Spleen (tissue), 11 donors: ENCODE data around the gene TGM4. TPM values are rescaled to one million over a fixed set of nuclear protein-coding genes. Genes with fewer than 3 reads are reported as not detected.

Experiments
- DNase-seq: peaks from one replicate; pipeline ENCODE4 v3.0.0-alpha.2; 2020
- H3K27ac ChIP-seq, 8 donors: fragments of 200-600 bp; sonication (generic) in 7 of 8; 1 replicate in 4 of 8; 2 replicates in 4 of 8; pipeline versions ENCODE4 v1.5.0 to v1.8.0; 2016 to 2021; ENCODE audit warnings: inconsistent platforms in 4 of 8, mild to moderate bottlenecking in 4 of 8, moderate library complexity in 1 of 8
- H3K27me3 ChIP-seq, 7 donors: fragments of 200-600 bp; sonication (generic) in 6 of 7; replicated peaks in 1 of 7; 1 replicate in 4 of 7; 2 replicates in 3 of 7; pipeline versions ENCODE4 v1.5.0 to v1.8.0; 2016 to 2021; ENCODE audit warnings: inconsistent platforms in 3 of 7, mild to moderate bottlenecking in 1 of 7
- H3K36me3 ChIP-seq, 6 donors: fragments of 200-600 bp; sonication (generic) in 5 of 6; 1 replicate in 4 of 6; 2 replicates in 2 of 6; pipeline versions ENCODE4 v1.5.0 to v1.8.0; 2016 to 2021; ENCODE audit warnings: inconsistent platforms in 2 of 6
- H3K4me1 ChIP-seq, 6 donors: fragments of 200-600 bp; sonication (generic) in 5 of 6; 1 replicate in 3 of 6; 2 replicates in 3 of 6; pipeline versions ENCODE4 v1.5.0 to v1.8.0; 2016 to 2021; ENCODE audit warnings: inconsistent platforms in 3 of 6
- H3K4me3 ChIP-seq, 8 donors: fragments of 200-600 bp; sonication (generic) in 7 of 8; 1 replicate in 4 of 8; 2 replicates in 4 of 8; pipeline versions ENCODE4 v1.5.0 to v1.8.0; 2016 to 2021; ENCODE audit warnings: inconsistent platforms in 4 of 8, mild to moderate bottlenecking in 4 of 8, moderate library complexity in 2 of 8
- H3K9me3 ChIP-seq, 8 donors: fragments of 200-600 bp; sonication (generic) in 7 of 8; 1 replicate in 4 of 8; 2 replicates in 4 of 8; pipeline versions ENCODE4 v1.5.0 to v1.8.0; 2016 to 2021; ENCODE audit warnings: inconsistent platforms in 4 of 8
- POLR2A ChIP-seq, 3 donors: fragments of 450-650 bp; IDR thresholded peaks; one replicate each; pipeline ENCODE4 v1.5.1; 2017; ENCODE audit warnings: antibody characterized with exemption in 3 of 3, mild to moderate bottlenecking in 1 of 3
- POLR2AphosphoS5 ChIP-seq, 3 donors: sonication (generic); formaldehyde crosslinking; IDR thresholded peaks; one replicate each; pipeline ENCODE4 v1.5.1; 2017; ENCODE audit warnings: antibody characterized with exemption in 3 of 3
- WGBS, 5 donors: extraction: QIAGEN DNeasy Blood & Tissue Kit in 3 of 5; methylation state at CpG; one replicate each; pipeline versions ENCODE4 v1.1.5 to v1.1.7; 2013 to 2018; 5-methylcytosine and 5-hydroxymethylcytosine counted together
- intact Hi-C: fragments of 100-400 bp; cut with DNase I; formaldehyde crosslinking; loops from one replicate; pipeline ENCODE4 v1.15.0; 2023; ENCODE audit warnings: low total_unique reads
- polyA plus RNA-seq, 3 donors: library from polyadenylated mRNA; stranded (reverse); fragments of 200-250 nt; gene quantifications; one replicate each; pipeline ENCODE4 v1.2.1, GENCODE V29; 2013
- total RNA-seq, 7 donors: library from RNA; depleted of rRNA in 3 of 7; stranded (reverse); fragments of >200 nt in 3 of 7; fragmentation: NEBNext Ultra II Directional in 4 of 7; extraction: Animal tissue kit (Norgen Biotek cat#: 25700) in 4 of 7; gene quantifications; one replicate each; pipeline versions ENCODE4 v1.1.0 to v1.2.1, GENCODE V29; 2016 to 2021
- TF ChIP-seq, protein P1 (sequence below), 11 experiments: fragments of 200-600 bp in 7 of 11; fragments of 450-650 bp in 4 of 11; sonication (generic) in 4 of 11; IDR thresholded peaks in 8 of 11; conservative IDR thresholded peaks in 3 of 11; 1 replicate in 7 of 11; 2 replicates in 4 of 11; pipeline versions ENCODE4 v1.4.0 to v1.8.0; 2016 to 2021; ENCODE audit warnings: antibody characterized with exemption in 11 of 11, inconsistent platforms in 4 of 11, mild to moderate bottlenecking in 1 of 11
- donor health status: healthy with polysubstance abuse.
- donor health status: DM: no; HTN: no; CAD: no; lungs with moderate emphysema.
- donor health status: DM: no; HTN: no; CAD: no.
- donor health status: Bipolar disorder and iron deficiency.
- donor health status: healthy.
- donor health status: DM: no; HTN: no; CAD: no.
- donor health status: DM: yes; HTN: yes; CAD: no.

Gene TGM4
- total and polyA plus RNA-seq, 10 donors = not detected

DNA sequence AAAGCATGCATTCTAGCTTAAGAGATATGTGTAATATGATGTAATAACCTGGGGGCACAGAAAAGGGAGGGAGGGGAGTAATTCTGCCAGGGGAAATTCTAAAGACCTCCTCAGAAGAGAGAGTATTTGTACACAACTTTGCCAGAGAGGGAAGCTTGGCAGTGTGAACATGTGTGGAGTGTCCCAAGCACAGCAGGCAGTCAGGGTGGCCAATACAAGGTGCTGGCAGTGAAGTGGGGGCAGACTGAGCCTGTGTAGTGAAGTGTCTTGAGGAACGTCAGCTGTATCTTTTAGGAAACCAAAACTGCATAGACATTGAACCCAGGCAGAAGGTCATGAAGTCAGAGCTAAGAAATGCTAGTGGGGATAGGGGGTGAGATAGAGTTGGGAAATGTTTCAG is 42.4 kb upstream of the TGM4 start:
- Histone ChIP-seq H3K9me3 (peaks cover 3 to 22% (median 20%) of the 10 kb centered on the region in 8 donors), H3K27me3 (no peaks in the 10 kb centered on the region), H3K4me1 (no peaks in the 10 kb centered on the region), H3K27ac (no peak overlapping the region), H3K4me3 (no peak overlapping the region), H3K36me3 (peaks cover 0 to 59% (median 0%) of the 10 kb centered on the region in 6 donors)
- intact Hi-C loops = no loop called here
- no peak for DNase-seq
- 93 to 96% (median 95%) methylated on average over 1 of the region's 1 CpG for WGBS, 5 donors
- TF ChIP-seq, protein P1, sequence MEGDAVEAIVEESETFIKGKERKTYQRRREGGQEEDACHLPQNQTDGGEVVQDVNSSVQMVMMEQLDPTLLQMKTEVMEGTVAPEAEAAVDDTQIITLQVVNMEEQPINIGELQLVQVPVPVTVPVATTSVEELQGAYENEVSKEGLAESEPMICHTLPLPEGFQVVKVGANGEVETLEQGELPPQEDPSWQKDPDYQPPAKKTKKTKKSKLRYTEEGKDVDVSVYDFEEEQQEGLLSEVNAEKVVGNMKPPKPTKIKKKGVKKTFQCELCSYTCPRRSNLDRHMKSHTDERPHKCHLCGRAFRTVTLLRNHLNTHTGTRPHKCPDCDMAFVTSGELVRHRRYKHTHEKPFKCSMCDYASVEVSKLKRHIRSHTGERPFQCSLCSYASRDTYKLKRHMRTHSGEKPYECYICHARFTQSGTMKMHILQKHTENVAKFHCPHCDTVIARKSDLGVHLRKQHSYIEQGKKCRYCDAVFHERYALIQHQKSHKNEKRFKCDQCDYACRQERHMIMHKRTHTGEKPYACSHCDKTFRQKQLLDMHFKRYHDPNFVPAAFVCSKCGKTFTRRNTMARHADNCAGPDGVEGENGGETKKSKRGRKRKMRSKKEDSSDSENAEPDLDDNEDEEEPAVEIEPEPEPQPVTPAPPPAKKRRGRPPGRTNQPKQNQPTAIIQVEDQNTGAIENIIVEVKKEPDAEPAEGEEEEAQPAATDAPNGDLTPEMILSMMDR (IDR thresholded peaks at IDR 0.05 in 8 of 11, conservative IDR thresholded peaks at IDR 0.05 in 3 of 11) = no peak
- no peak for TF ChIP-seq POLR2AphosphoS5 (IDR thresholded peaks at IDR 0.05)

DNA sequence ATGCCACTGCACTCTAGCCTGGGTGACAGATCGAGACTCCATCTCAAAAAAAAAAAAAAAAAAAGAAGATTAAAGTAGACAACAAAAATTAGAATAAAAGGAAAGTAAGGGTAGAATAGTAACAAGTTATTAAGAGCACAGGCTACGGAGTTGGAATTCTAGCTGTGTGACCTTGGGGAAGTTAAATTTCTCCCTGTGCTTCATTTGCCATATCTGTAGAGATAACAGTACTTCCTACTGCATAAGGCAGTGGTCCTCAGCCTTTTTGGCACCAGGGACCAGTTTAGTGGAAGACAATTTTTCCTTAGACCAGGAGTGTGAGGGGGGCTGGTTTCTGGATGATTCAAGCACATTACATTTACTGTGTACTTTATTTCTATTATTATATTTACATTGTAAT is 41.4 kb upstream of the TGM4 start:
- no peaks in the 10 kb centered on the region for H3K4me1 ChIP-seq
- H3K4me3 ChIP-seq = no peak overlapping the region
- H3K27ac ChIP-seq = no peak overlapping the region
- WGBS, 5 donors = 58 to 92% (median 82%) methylated on average over 2 of the region's 2 CpGs
- intact Hi-C loops = no loop called here
- TF ChIP-seq, protein P1 (IDR thresholded peaks at IDR 0.05 in 8 of 11, conservative IDR thresholded peaks at IDR 0.05 in 3 of 11) = no peak
- TF ChIP-seq POLR2A (IDR thresholded peaks at IDR 0.05) = no peak
- no peak for TF ChIP-seq POLR2AphosphoS5 (IDR thresholded peaks at IDR 0.05)
- H3K27me3 ChIP-seq = no peaks in the 10 kb centered on the region
- H3K9me3 ChIP-seq = peaks cover 3 to 31% (median 29%) of the 10 kb centered on the region in 8 donors
- H3K36me3 ChIP-seq = peaks cover 0 to 59% (median 0%) of the 10 kb centered on the region in 6 donors
- no peak for DNase-seq

DNA sequence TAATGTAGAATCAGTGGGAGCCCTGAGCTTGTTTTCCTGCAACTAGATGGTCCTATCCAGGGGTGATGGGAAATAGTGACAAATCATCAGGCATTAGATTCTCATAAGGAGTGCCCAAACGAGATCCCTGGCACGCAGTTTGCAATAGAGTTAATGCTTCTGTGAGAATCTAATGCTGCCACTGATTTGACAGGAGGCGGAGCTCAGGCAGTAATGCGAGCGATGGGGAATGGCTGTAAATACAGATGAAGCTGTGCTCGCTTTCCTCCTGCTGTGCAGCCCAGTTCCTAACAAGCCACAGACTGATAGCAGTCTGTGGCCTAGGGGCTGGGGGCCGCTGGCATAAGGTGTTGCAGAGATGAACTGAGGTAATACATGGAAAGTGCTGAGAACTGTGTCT is 41.0 kb upstream of the TGM4 start:
- Histone ChIP-seq H3K27ac (no peak overlapping the region), H3K9me3 (peaks cover 3 to 36% (median 31%) of the 10 kb centered on the region in 8 donors), H3K4me1 (no peaks in the 10 kb centered on the region), H3K36me3 (peaks cover 0 to 59% (median 0%) of the 10 kb centered on the region in 6 donors), H3K4me3 (no peak overlapping the region), H3K27me3 (no peaks in the 10 kb centered on the region)
- no peak for DNase-seq
- 93 to 97% (median 97%) methylated on average over 7 of the region's 7 CpGs for WGBS, 5 donors
- intact Hi-C loops = no loop called here
- TF ChIP-seq POLR2AphosphoS5 (IDR thresholded peaks at IDR 0.05) (no peak), POLR2A (IDR thresholded peaks at IDR 0.05) (no peak)
- TF ChIP-seq, protein P1 (IDR thresholded peaks at IDR 0.05 in 8 of 11, conservative IDR thresholded peaks at IDR 0.05 in 3 of 11) = no peak

DNA sequence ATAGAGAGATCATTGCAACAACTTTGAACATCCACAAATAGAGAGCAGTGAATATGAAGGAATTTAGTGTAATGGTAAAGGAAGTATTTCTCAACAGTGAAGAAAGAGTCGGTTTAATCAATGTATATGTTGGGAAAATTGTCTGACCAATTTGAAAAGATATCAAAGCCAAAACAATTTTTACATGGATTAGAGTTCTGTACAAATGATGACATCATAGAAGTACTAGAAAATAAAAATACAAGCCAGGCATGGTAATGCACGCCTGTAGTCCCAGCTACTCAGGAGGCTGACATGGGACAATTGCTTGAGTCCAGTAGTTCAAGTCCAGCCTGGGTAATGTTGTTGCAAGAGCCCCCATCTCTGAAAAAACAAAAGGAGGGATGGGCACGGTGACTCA is 38.7 kb upstream of the TGM4 start:
- H3K4me3 ChIP-seq = no peak overlapping the region
- peaks cover 0 to 62% (median 0%) of the 10 kb centered on the region in 6 donors for H3K36me3 ChIP-seq
- no peak overlapping the region for H3K27ac ChIP-seq
- 96 to 99% (median 97%) methylated on average over 3 of the region's 3 CpGs for WGBS, 5 donors
- H3K9me3 ChIP-seq = peaks cover 3 to 37% (median 31%) of the 10 kb centered on the region in 8 donors
- H3K4me1 ChIP-seq = no peaks in the 10 kb centered on the region
- no peak for DNase-seq
- intact Hi-C loops = no loop called here
- TF ChIP-seq POLR2AphosphoS5 (IDR thresholded peaks at IDR 0.05) = no peak
- TF ChIP-seq POLR2A (IDR thresholded peaks at IDR 0.05) = no peak
- TF ChIP-seq, protein P1 (IDR thresholded peaks at IDR 0.05 in 8 of 11, conservative IDR thresholded peaks at IDR 0.05 in 3 of 11) = no peak
- H3K27me3 ChIP-seq = no peaks in the 10 kb centered on the region
